ENCODE data around the gene VAPB.

- TF ChIP-seq CTCF (conservative IDR thresholded peaks at IDR 0.05; ENCODE audit: low read depth, low read length) = no peak
- TF ChIP-seq RAD21 (IDR thresholded peaks at IDR 0.05; ENCODE audit: low read length) = no peak
- no peak for TF ChIP-seq CEBPB (IDR thresholded peaks at IDR 0.05; ENCODE audit: low read depth, low read length)
- TF ChIP-seq SMC3 (IDR thresholded peaks at IDR 0.05; ENCODE audit: low read depth, low read length) = no peak
- TF ChIP-seq RFX5 (IDR thresholded peaks at IDR 0.05; ENCODE audit: low read depth, low read length) = no peak
- TF ChIP-seq POLR2A (IDR thresholded peaks at IDR 0.05; ENCODE audit: low read depth, low read length) = no peak
- TF ChIP-seq USF2 (IDR thresholded peaks at IDR 0.05; ENCODE audit: low read depth, low read length) = no peak
- no peak for TF ChIP-seq MAFK (IDR thresholded peaks at IDR 0.05; ENCODE audit: low read depth, low read length)
- no peak for TF ChIP-seq RCOR1 (IDR thresholded peaks at IDR 0.05; ENCODE audit: insufficient replicate concordance, low read length)
- TF ChIP-seq NFE2L2 (IDR thresholded peaks at IDR 0.05; ENCODE audit: low read depth, low read length) = no peak
- no peak for TF ChIP-seq MXI1 (IDR thresholded peaks at IDR 0.05; ENCODE audit: borderline replicate concordance, low read depth, low read length)
- TF ChIP-seq CHD1 (IDR thresholded peaks at IDR 0.05; ENCODE audit: low read depth, low read length) = no peak
- no peak for TF ChIP-seq BHLHE40 (IDR thresholded peaks at IDR 0.05; ENCODE audit: low read depth, low read length)
Measured at GRCh38 chr20:58479726-58480440, 90.9 kb downstream of the VAPB start.

Data from IMR-90 (cell line).